Measurements from ENCODE around the gene CASQ1. TPM values are rescaled to one million over a fixed set of nuclear protein-coding genes. Genes with fewer than 3 reads are reported as not detected.

CASQ1 gene
- total RNA-seq, 3 donors from 2014 or later (not counting 1 experiment from before 2014, with no cell fraction given), result not detected

GRCh38 chr1:160196143-160196542 lies 5.8 kb downstream of the CASQ1 start:
- 79% methylated on average over 3 of the region's 4 CpGs for WGBS (ENCODE audit: insufficient coverage)
- Histone ChIP-seq H3K27me3 (ENCODE audit: control insufficient read depth, insufficient read depth, low read length) (no peaks in the 10 kb centered on the region), H3K9me3 (ENCODE audit: control insufficient read depth, insufficient read depth, low read length) (no peaks in the 10 kb centered on the region), H3K36me3 (ENCODE audit: control insufficient read depth, insufficient read depth, low read length) (no peaks in the 10 kb centered on the region), H3K27ac (ENCODE audit: low read length) (no peak overlapping the region), H3K4me1 (ENCODE audit: control insufficient read depth, insufficient read depth, low read length) (peaks cover 7% of the 10 kb centered on the region), H3K4me3 (ENCODE audit: low read length) (no peak overlapping the region)
- no peaks in the 10 kb centered on the region for H3K36me3 Mint-ChIP-seq
- no peaks in the 10 kb centered on the region for H3K9me3 Mint-ChIP-seq
- no peak for DNase-seq
- ATAC-seq, result no peak
- no peak overlapping the region for H3K27ac Mint-ChIP-seq
- intact Hi-C loops (cut with micrococcal nuclease), result no loop called here
- no peak overlapping the region for H3K4me3 Mint-ChIP-seq
- TF ChIP-seq CTCF (IDR thresholded peaks at IDR 0.05), result no peak
- no peaks in the 10 kb centered on the region for H3K27me3 Mint-ChIP-seq (ENCODE audit: low read depth in 2 of 2)
- H3K4me1 Mint-ChIP-seq, result no peaks in the 10 kb centered on the region

GRCh38 chr1:160197231-160197630 lies 6.9 kb downstream of the CASQ1 start:
- Mint-ChIP-seq H3K4me3 (no peak overlapping the region), H3K27me3 (ENCODE audit: low read depth in 2 of 2) (no peaks in the 10 kb centered on the region), H3K36me3 (no peaks in the 10 kb centered on the region), H3K9me3 (no peaks in the 10 kb centered on the region), H3K4me1 (no peaks in the 10 kb centered on the region), H3K27ac (no peak overlapping the region)
- H3K4me1 ChIP-seq (ENCODE audit: control insufficient read depth, insufficient read depth, low read length), result peaks cover 7% of the 10 kb centered on the region
- TF ChIP-seq CTCF (IDR thresholded peaks at IDR 0.05), result no peak
- ATAC-seq (no peak), DNase-seq (no peak)
- WGBS (ENCODE audit: insufficient coverage), result 100% methylated on average over 3 of the region's 4 CpGs
- no peaks in the 10 kb centered on the region for H3K27me3 ChIP-seq (ENCODE audit: control insufficient read depth, insufficient read depth, low read length)
- H3K9me3 ChIP-seq (ENCODE audit: control insufficient read depth, insufficient read depth, low read length), result no peaks in the 10 kb centered on the region
- no peaks in the 10 kb centered on the region for H3K36me3 ChIP-seq (ENCODE audit: control insufficient read depth, insufficient read depth, low read length)
- no peak overlapping the region for H3K4me3 ChIP-seq (ENCODE audit: low read length)
- intact Hi-C loops (cut with micrococcal nuclease), result no loop called here
- no peak overlapping the region for H3K27ac ChIP-seq (ENCODE audit: low read length)

- Mint-ChIP-seq H3K9me3 (no peaks in the 10 kb centered on the region), H3K4me3 (no peak overlapping the region), H3K27me3 (ENCODE audit: low read depth in 2 of 2) (no peaks in the 10 kb centered on the region), H3K36me3 (no peaks in the 10 kb centered on the region), H3K27ac (no peak overlapping the region), H3K4me1 (peaks cover 7 to 9% of the 10 kb centered on the region in 2 donors)
- Histone ChIP-seq H3K4me1 (ENCODE audit: control insufficient read depth, insufficient read depth, low read length) (peaks cover 14% of the 10 kb centered on the region), H3K27ac (ENCODE audit: low read length) (no peak overlapping the region), H3K27me3 (ENCODE audit: control insufficient read depth, insufficient read depth, low read length) (no peaks in the 10 kb centered on the region), H3K4me3 (ENCODE audit: low read length) (no peak overlapping the region), H3K9me3 (ENCODE audit: control insufficient read depth, insufficient read depth, low read length) (no peaks in the 10 kb centered on the region), H3K36me3 (ENCODE audit: control insufficient read depth, insufficient read depth, low read length) (no peaks in the 10 kb centered on the region)
- intact Hi-C loops (cut with micrococcal nuclease), result no loop called here
- WGBS (ENCODE audit: insufficient coverage), result 81% methylated on average over 3 of the region's 4 CpGs
- DNase-seq, result no peak
- TF ChIP-seq CTCF (IDR thresholded peaks at IDR 0.05), result no peak
- ATAC-seq, result no peak
These were observed 10.4 kb downstream of the CASQ1 start for GRCh38 chr1:160200786-160201185.

GRCh38 chr1:160204526-160205241 lies 14.3 kb downstream of the CASQ1 start:
- Histone ChIP-seq H3K4me3 (ENCODE audit: low read length) (peak overlapping the region; percentile 33), H3K4me1 (ENCODE audit: control insufficient read depth, insufficient read depth, low read length) (peaks cover 22% of the 10 kb centered on the region), H3K36me3 (ENCODE audit: control insufficient read depth, insufficient read depth, low read length) (peaks cover under 1% of the 10 kb centered on the region), H3K9me3 (ENCODE audit: control insufficient read depth, insufficient read depth, low read length) (no peaks in the 10 kb centered on the region), H3K27ac (ENCODE audit: low read length) (peak overlapping the region; percentile 84), H3K27me3 (ENCODE audit: control insufficient read depth, insufficient read depth, low read length) (no peaks in the 10 kb centered on the region)
- Mint-ChIP-seq H3K27me3 (ENCODE audit: low read depth in 2 of 2) (no peaks in the 10 kb centered on the region), H3K27ac (peak overlapping the region; percentile 72 to 90), H3K4me1 (peaks cover 16 to 36% of the 10 kb centered on the region in 2 donors), H3K4me3 (peak overlapping the region; percentile 91), H3K36me3 (no peaks in the 10 kb centered on the region), H3K9me3 (no peaks in the 10 kb centered on the region)
- TF ChIP-seq CTCF (IDR thresholded peaks at IDR 0.05), result no peak
- ATAC-seq (peak in 1 of 3 donors; percentile 4), DNase-seq (peak in 1 of 2 donors; percentile 51)
- WGBS (ENCODE audit: insufficient coverage), result 90% methylated on average over 2 of the region's 7 CpGs
- intact Hi-C loops (cut with micrococcal nuclease), result no loop called here

Data from natural killer cell (primary cell).